Prostate gland (tissue), 2 donors: ENCODE measurements around the gene PCSK1. TPM values are rescaled to one million over a fixed set of nuclear protein-coding genes. Genes with fewer than 3 reads are reported as not detected.

Experiments
- DNase-seq: peaks from one replicate; pipeline ENCODE4 v3.0.0-alpha.2; 2019; ENCODE audit warnings: low spot score
- H3K27ac ChIP-seq, 2 donors: fragments of 200-600 bp; sonication (generic); 2 replicates each; pipeline ENCODE4 v1.5.1; 2017 to 2019
- H3K27me3 ChIP-seq: fragments of 200-600 bp; sonication (generic); replicated peaks from 2 replicates; pipeline ENCODE4 v1.5.1; 2019; ENCODE audit not compliant: insufficient read depth
- H3K36me3 ChIP-seq, 2 donors: fragments of 200-600 bp; sonication (generic); 1 replicate in 1 of 2; 2 replicates in 1 of 2; pipeline versions ENCODE4 v1.5.1 to v1.8.1; 2017 to 2019
- H3K4me1 ChIP-seq: fragments of 200-600 bp; sonication (generic); replicated peaks from 2 replicates; pipeline ENCODE4 v1.5.1; 2019
- H3K4me3 ChIP-seq, 2 donors: fragments of 200-600 bp; sonication (generic); 2 replicates each; pipeline ENCODE4 v1.5.1; 2017 to 2019
- H3K9me3 ChIP-seq: fragments of 200-600 bp; sonication (generic); 2 replicates; pipeline ENCODE4 v1.5.1; 2017
- POLR2A ChIP-seq: fragments of 450-650 bp; IDR thresholded peaks from one replicate; pipeline ENCODE4 v1.6.1; 2016; ENCODE audit warnings: antibody characterized with exemption, mild to moderate bottlenecking
- POLR2AphosphoS5 ChIP-seq: sonication (generic); formaldehyde crosslinking; IDR thresholded peaks from one replicate; pipeline ENCODE4 v1.6.1; 2017; ENCODE audit warnings: antibody characterized with exemption
- WGBS: methylation state at CpG from one replicate; pipeline ENCODE4 v1.1.5; 2018; 5-methylcytosine and 5-hydroxymethylcytosine counted together
- intact Hi-C: fragments of 100-400 bp; cut with DNase I; formaldehyde crosslinking; loops from one replicate; pipeline ENCODE4 v1.14.2; 2022
- total RNA-seq, 2 donors: library from RNA; depleted of rRNA; stranded (reverse); fragments of >200 nt; gene quantifications; one replicate each; pipeline ENCODE4 v1.1.0, GENCODE V29; 2016
- TF ChIP-seq, protein P1 (sequence below), 4 experiments: fragments of 200-600 bp in 2 of 4; fragments of 450-650 bp in 2 of 4; sonication (generic) in 2 of 4; IDR thresholded peaks; 1 replicate in 3 of 4; 2 replicates in 1 of 4; pipeline ENCODE4 v1.5.1; 2016 to 2019; ENCODE audit warnings: antibody characterized with exemption in 4 of 4, mild to moderate bottlenecking in 2 of 4, moderate library complexity in 2 of 4

PCSK1 gene
- total RNA-seq, 2 donors from 2014 or later: 0.14 to 0.34 TPM

DNA sequence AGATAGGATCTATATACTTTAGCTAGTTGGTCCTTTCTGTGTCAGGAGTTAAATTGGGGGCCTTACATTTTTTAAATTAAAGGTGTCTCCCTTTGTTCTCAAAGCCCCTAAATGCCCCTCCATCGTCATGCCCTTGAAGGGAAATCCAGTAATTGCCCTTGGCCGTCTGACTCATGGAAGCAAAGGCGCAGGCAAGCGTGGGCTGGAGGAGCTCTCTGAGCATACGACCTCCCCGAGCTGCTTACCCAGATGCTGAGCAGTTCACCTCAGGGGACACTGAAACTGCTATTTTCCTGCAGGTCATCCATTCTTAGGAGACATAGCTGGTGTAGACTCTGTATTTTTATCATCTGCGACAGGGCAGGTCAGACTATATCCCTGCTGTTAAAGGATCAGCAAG, 23.0 kb downstream of the PCSK1 start:
- H3K27ac ChIP-seq: no peak overlapping the region
- no peaks in the 10 kb centered on the region for H3K4me1 ChIP-seq
- TF ChIP-seq, protein P1, sequence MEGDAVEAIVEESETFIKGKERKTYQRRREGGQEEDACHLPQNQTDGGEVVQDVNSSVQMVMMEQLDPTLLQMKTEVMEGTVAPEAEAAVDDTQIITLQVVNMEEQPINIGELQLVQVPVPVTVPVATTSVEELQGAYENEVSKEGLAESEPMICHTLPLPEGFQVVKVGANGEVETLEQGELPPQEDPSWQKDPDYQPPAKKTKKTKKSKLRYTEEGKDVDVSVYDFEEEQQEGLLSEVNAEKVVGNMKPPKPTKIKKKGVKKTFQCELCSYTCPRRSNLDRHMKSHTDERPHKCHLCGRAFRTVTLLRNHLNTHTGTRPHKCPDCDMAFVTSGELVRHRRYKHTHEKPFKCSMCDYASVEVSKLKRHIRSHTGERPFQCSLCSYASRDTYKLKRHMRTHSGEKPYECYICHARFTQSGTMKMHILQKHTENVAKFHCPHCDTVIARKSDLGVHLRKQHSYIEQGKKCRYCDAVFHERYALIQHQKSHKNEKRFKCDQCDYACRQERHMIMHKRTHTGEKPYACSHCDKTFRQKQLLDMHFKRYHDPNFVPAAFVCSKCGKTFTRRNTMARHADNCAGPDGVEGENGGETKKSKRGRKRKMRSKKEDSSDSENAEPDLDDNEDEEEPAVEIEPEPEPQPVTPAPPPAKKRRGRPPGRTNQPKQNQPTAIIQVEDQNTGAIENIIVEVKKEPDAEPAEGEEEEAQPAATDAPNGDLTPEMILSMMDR (IDR thresholded peaks at IDR 0.05): no peak
- TF ChIP-seq POLR2A (no peak), POLR2AphosphoS5 (no peak)
- DNase-seq: no peak
- WGBS: 69% methylated on average over 7 of the region's 7 CpGs
- no peaks in the 10 kb centered on the region for H3K9me3 ChIP-seq
- H3K27me3 ChIP-seq: no peaks in the 10 kb centered on the region
- H3K4me3 ChIP-seq: no peak overlapping the region
- intact Hi-C loops: no loop called here
- no peaks in the 10 kb centered on the region for H3K36me3 ChIP-seq

DNA sequence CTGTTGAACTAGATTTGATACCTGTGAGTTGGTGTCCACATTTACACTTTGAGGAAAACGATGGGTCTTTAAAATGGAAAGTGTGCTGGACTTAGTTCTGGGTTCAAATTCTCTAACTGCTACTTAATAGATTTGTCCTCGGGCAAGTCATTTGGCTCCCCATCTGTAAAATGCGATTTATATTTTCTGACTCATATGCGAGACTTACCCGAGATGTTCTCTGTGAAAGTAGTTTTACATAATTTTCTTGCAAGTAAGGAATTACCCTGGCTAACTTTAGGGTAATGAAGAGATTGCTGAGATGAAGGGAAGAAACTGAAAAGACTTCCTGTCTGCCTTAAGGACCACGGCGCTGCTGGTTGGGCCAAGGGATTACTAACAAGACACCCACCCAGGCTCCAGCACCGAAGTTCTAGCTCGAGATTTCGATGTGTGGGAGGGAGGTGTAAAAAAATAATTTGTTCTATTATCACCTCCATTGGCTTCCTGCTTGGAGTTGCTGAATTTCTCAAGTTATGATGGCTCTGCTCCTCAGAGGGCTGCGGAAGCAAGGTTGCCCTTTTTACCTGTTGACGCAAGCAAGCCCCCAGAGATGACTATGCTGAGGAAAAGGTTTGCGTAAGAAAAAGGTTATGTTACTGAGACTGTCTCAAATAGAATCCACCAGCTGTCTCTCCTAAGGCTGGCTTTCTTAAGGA, 24.1 kb downstream of the PCSK1 start:
- Histone ChIP-seq H3K9me3 (no peaks in the 10 kb centered on the region), H3K27me3 (no peaks in the 10 kb centered on the region), H3K4me3 (no peak overlapping the region), H3K27ac (no peak overlapping the region), H3K4me1 (no peaks in the 10 kb centered on the region), H3K36me3 (no peaks in the 10 kb centered on the region)
- WGBS: 88% methylated on average over 13 of the region's 13 CpGs
- intact Hi-C loops: no loop called here
- TF ChIP-seq POLR2A (no peak), POLR2AphosphoS5 (no peak)
- TF ChIP-seq, protein P1 (IDR thresholded peaks at IDR 0.05): no peak
- no peak for DNase-seq

DNA sequence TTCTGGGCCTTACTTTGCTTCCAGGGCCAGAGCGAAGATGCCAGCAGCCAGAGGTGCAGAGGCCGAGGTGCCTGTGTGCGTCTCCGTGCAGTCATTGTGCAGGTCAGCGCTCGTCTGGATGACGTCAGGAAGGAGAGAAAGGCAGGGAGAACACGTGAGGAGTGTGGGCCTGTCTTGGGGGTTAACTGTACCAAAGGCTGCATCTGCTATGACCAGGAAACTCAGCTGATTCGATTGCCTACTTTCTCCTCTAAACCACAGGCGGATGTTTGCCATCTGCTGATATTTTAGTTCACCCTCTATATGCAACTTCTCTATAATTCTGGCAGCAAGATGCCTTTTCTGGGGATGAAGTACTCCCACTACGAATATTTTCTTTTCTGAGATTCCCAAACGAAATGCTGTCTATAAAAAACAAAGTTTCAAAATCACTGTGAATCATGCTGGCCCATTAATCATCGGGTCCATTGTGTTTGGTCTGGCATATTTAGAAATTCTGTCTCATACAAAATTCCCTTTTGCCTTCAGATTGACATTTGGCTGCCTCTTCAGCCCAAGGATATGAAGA, 24.8 kb downstream of the PCSK1 start:
- intact Hi-C loops: no loop called here
- Histone ChIP-seq H3K9me3 (no peaks in the 10 kb centered on the region), H3K27me3 (no peaks in the 10 kb centered on the region), H3K27ac (no peak overlapping the region), H3K36me3 (no peaks in the 10 kb centered on the region), H3K4me1 (no peaks in the 10 kb centered on the region), H3K4me3 (no peak overlapping the region)
- TF ChIP-seq POLR2A (no peak), POLR2AphosphoS5 (no peak)
- TF ChIP-seq, protein P1 (IDR thresholded peaks at IDR 0.05): no peak
- 55% methylated on average over 13 of the region's 13 CpGs for WGBS
- no peak for DNase-seq

DNA sequence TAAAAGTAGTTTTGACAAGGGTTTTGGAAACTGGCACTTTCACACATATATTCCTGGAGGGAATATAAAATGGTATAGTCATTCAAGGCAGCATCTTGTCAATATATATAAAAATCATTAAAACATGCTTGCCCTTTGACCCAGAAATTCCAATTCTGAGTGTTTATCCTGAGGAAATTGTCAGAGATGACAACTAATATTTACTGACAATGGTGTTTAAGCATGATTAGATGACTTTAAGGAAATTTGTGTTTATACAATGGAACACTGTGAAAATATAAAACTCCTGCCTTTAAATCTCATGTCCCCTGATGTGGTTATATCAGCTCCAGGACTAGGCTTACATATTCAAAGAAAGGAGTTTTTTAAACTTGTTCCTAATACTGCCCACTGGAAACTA, 25.6 kb downstream of the PCSK1 start:
- Histone ChIP-seq H3K4me3 (no peak overlapping the region), H3K9me3 (no peaks in the 10 kb centered on the region), H3K27me3 (no peaks in the 10 kb centered on the region), H3K4me1 (no peaks in the 10 kb centered on the region), H3K36me3 (no peaks in the 10 kb centered on the region), H3K27ac (no peak overlapping the region)
- TF ChIP-seq POLR2A (no peak), POLR2AphosphoS5 (no peak)
- TF ChIP-seq, protein P1 (IDR thresholded peaks at IDR 0.05): no peak
- intact Hi-C loops: no loop called here
- DNase-seq: no peak

DNA sequence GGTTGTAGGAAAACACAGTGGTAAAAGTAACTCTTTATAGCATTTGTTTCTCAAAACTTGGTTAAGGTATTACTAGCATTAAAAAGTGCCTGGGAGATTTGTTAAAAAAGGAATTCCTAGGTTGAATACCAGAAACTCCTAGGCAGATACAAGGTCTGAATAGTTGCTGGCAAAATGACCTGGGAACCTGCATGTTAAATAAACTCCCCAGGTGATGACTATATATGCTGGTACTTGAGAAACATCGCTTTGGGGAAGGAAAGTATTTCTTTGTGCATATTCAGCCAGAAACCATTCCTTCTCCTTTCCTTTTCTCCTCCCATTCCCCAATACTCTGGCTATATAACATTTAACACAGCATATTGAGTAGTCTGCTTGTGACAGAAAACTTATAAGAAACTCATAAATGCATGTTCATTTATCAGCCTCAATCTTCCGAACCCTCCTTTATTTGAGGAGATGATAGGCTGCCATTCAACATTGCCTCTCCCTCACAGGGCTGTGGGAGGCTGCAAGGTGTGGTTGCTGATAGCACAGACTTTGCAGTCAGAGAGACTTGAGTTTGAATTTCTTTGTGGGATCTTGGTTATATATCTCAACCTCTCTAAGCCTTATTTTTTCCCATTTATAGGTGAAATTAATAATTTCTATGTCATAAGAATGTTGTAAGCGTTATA, 28.7 kb downstream of the PCSK1 start:
- H3K9me3 ChIP-seq: no peaks in the 10 kb centered on the region
- TF ChIP-seq POLR2AphosphoS5 (no peak), POLR2A (no peak)
- TF ChIP-seq, protein P1 (IDR thresholded peaks at IDR 0.05): no peak
- no peaks in the 10 kb centered on the region for H3K36me3 ChIP-seq
- H3K4me3 ChIP-seq: no peak overlapping the region
- H3K27ac ChIP-seq: no peak overlapping the region
- intact Hi-C loops: no loop called here
- no peaks in the 10 kb centered on the region for H3K27me3 ChIP-seq
- no peak for DNase-seq
- no peaks in the 10 kb centered on the region for H3K4me1 ChIP-seq
- WGBS: 55% methylated on average over 3 of the region's 3 CpGs
